NB4 (cell line): ENCODE results near the gene TNPO2.

Experiments
- CTCF ChIP-seq: IDR thresholded peaks from one replicate; pipeline ENCODE4 v1.5.1; 2012; ENCODE audit warnings: low read depth, low read length
- MYC ChIP-seq: IDR thresholded peaks from 2 replicates; pipeline ENCODE4 v1.6.1; 2011; ENCODE audit warnings: low read depth, low read length

- TF ChIP-seq CTCF, result no peak
- TF ChIP-seq MYC, result no peak
Measured at GRCh38 chr19:12751635-12752034, 27.9 kb upstream of the TNPO2 start, which contains the start of gene BEST2.
